HepG2 (cell line): ENCODE results near the gene SNAP25. TPM values are rescaled to one million over a fixed set of nuclear protein-coding genes. Genes with fewer than 3 reads are reported as not detected.

Experiments used
- ATAC-seq: fragments of 200-7000 bp; cut with Tn5 transposase; 3 replicates; pipeline ENCODE4 v1.9.1; 2020; ENCODE audit warnings: mild to moderate bottlenecking, moderate library complexity
- BruUV-seq: library from RNA; stranded (reverse); fragments of 400-500 nt; replicated peaks from 2 replicates; lab custom pipeline; 2021; lab: Mats Ljungman, UMichigan
- CTCF ChIA-PET: fragments of 300-600 bp; formaldehyde crosslinking; extraction: SDS; loops from one replicate; lab custom pipeline; 2021; ENCODE audit warnings: low total read pairs, inconsistent platforms, low intra/inter-chr PET ratio; lab: Yijun Ruan, JAX
- POLR2A ChIA-PET: fragments of 350-600 bp; sonication (Branson Sonifier 250); formaldehyde crosslinking; loops from one replicate; lab custom pipeline; 2020; ENCODE audit warnings: antibody characterized with exemption, inconsistent platforms; lab: Yijun Ruan, JAX
- DNase-seq: peaks from one replicate; pipeline ENCODE4 v3.0.0-alpha.2; 2015; ENCODE audit warnings: low spot score
- FAIRE-seq: peaks from 3 replicates; lab custom pipeline; 2011; peaks lifted over from hg19 to GRCh38; lab: Jason Lieb, UNC
- H2AFZ ChIP-seq: one replicate; pipeline ENCODE4 v1.6.1; 2011; ENCODE audit warnings: low read length, inconsistent platforms
- H3K27ac ChIP-seq: fragments of 300-600 bp; 3 replicates; pipeline ENCODE4 v1.8.0; 2011; ENCODE audit warnings: mixed run types, mild to moderate bottlenecking, mixed read lengths, low read length, inconsistent platforms; ENCODE audit not compliant: insufficient read depth; ENCODE audit errors: extremely low read length
- H3K27me3 ChIP-seq, 2 experiments: fragments of 200-600 bp in 1 of 2; 2 replicates in 1 of 2; 3 replicates in 1 of 2; pipeline versions ENCODE4 v1.6.0 to v1.8.0; 2011; ENCODE audit warnings: low read length in 2 of 2, mild to moderate bottlenecking in 2 of 2, moderate library complexity in 2 of 2, inconsistent platforms in 1 of 2; ENCODE audit not compliant: insufficient read depth in 2 of 2, control insufficient read depth in 1 of 2
- H3K36me3 ChIP-seq, 2 experiments: fragments of 200-600 bp in 1 of 2; replicated peaks in 1 of 2; 2 replicates in 1 of 2; 3 replicates in 1 of 2; pipeline versions ENCODE4 v1.5.1 to v1.8.0; 2011; ENCODE audit warnings: low read length in 2 of 2, inconsistent platforms in 1 of 2; ENCODE audit not compliant: insufficient read depth in 2 of 2, control insufficient read depth in 1 of 2
- H3K4me1 ChIP-seq: 2 replicates; pipeline ENCODE4 v1.5.1; 2012; ENCODE audit warnings: low read length, inconsistent platforms; ENCODE audit not compliant: insufficient read depth
- H3K4me2 ChIP-seq: 2 replicates; pipeline ENCODE4 v1.6.0; 2011; ENCODE audit warnings: low read depth, low read length, inconsistent platforms
- H3K4me3 ChIP-seq, 3 experiments: fragments of 200-600 bp in 1 of 3; sonication (generic), shearing (Covaris generic) in 1 of 3; replicated peaks in 1 of 3; 2 replicates each; pipeline ENCODE4 v1.5.1; 2011 to 2016; ENCODE audit warnings: low read length in 3 of 3, inconsistent platforms in 2 of 3, low read depth in 2 of 3, mild to moderate bottlenecking in 2 of 3, control low read depth in 1 of 3, mixed read lengths in 1 of 3; ENCODE audit not compliant: insufficient read depth in 1 of 3
- H3K79me2 ChIP-seq: one replicate; pipeline ENCODE4 v1.6.1; 2011; ENCODE audit warnings: low read length, inconsistent platforms; ENCODE audit not compliant: insufficient read depth
- H3K9ac ChIP-seq: 2 replicates; pipeline ENCODE4 v1.6.0; 2011; ENCODE audit warnings: mild to moderate bottlenecking, low read depth, low read length, inconsistent platforms; ENCODE audit not compliant: insufficient read depth
- H3K9me3 ChIP-seq: 2 replicates; pipeline ENCODE4 v1.5.1; 2012; ENCODE audit warnings: mild to moderate bottlenecking, low read length
- H4K20me1 ChIP-seq: 2 replicates; pipeline ENCODE4 v1.6.0; 2011; ENCODE audit warnings: inconsistent platforms, mild to moderate bottlenecking, low read length, moderate library complexity; ENCODE audit not compliant: insufficient read depth
- ATF7-NPFF ChIP-seq: sonication (generic); formaldehyde crosslinking; IDR thresholded peaks from 2 replicates; pipeline ENCODE4 v1.8.1; 2023; ENCODE audit warnings: mild to moderate bottlenecking, low read depth, missing genetic modification reagents, moderate library complexity
- FOXA1 ChIP-seq, 2 experiments: fragments of 450-650 bp in 1 of 2; sonication (generic) in 1 of 2; formaldehyde crosslinking in 1 of 2; IDR thresholded peaks; 2 replicates each; pipeline versions ENCODE4 v1.4.0 to v1.6.1; 2016 to 2020; ENCODE audit warnings: missing genetic modification reagents in 1 of 2
- HES4 ChIP-seq: sonication (generic); formaldehyde crosslinking; IDR thresholded peaks from 2 replicates; pipeline ENCODE4 v1.9.0; 2021; ENCODE audit warnings: mild to moderate bottlenecking, missing genetic modification reagents, borderline replicate concordance
- MIXL1 ChIP-seq: IDR thresholded peaks from 2 replicates; pipeline ENCODE4 v1.6.1; 2016
- PHF5A ChIP-seq: IDR thresholded peaks from one replicate; pipeline ENCODE4 v1.6.1; 2018; ENCODE audit warnings: low read depth, missing genetic modification reagents; ENCODE audit not compliant: unreplicated experiment
- PITX1 ChIP-seq: sonication (generic); formaldehyde crosslinking; IDR thresholded peaks from 2 replicates; pipeline ENCODE4 v1.5.1; 2020; ENCODE audit warnings: mild to moderate bottlenecking, missing genetic modification reagents
- REXO4 ChIP-seq: sonication (generic); formaldehyde crosslinking; IDR thresholded peaks from 2 replicates; pipeline ENCODE4 v1.8.0; 2022; ENCODE audit warnings: missing genetic modification reagents, mild to moderate bottlenecking, borderline replicate concordance
- RXRA ChIP-seq: sonication (generic); formaldehyde crosslinking; IDR thresholded peaks from 2 replicates; pipeline ENCODE4 v1.5.1; 2020; ENCODE audit warnings: missing genetic modification reagents
- SALL1 ChIP-seq: sonication (generic); formaldehyde crosslinking; IDR thresholded peaks from 2 replicates; pipeline ENCODE4 v1.8.0; 2022; ENCODE audit warnings: mild to moderate bottlenecking, missing genetic modification reagents
- SP140L ChIP-seq: sonication (generic); formaldehyde crosslinking; IDR thresholded peaks from 2 replicates; pipeline ENCODE4 v1.4.0; 2020; ENCODE audit warnings: missing genetic modification reagents, borderline replicate concordance
- SP5 ChIP-seq: IDR thresholded peaks from 2 replicates; pipeline ENCODE4 v1.6.1; 2016; ENCODE audit warnings: low read depth, borderline replicate concordance
- YEATS2 ChIP-seq: sonication (generic); formaldehyde crosslinking; IDR thresholded peaks from 2 replicates; pipeline ENCODE4 v1.4.0; 2020; ENCODE audit warnings: missing genetic modification reagents, borderline replicate concordance
- ZNF143 ChIP-seq: sonication (generic); formaldehyde crosslinking; IDR thresholded peaks from 2 replicates; pipeline ENCODE4 v1.4.0; 2020; ENCODE audit warnings: missing genetic modification reagents
- ZNF263 ChIP-seq: sonication (generic); formaldehyde crosslinking; IDR thresholded peaks from 2 replicates; pipeline ENCODE4 v1.4.0; 2020; ENCODE audit warnings: missing genetic modification reagents
- ZNF329 ChIP-seq: sonication (generic); formaldehyde crosslinking; IDR thresholded peaks from 2 replicates; pipeline ENCODE4 v1.9.0; 2021; ENCODE audit warnings: low read depth, mild to moderate bottlenecking, missing genetic modification reagents
- ZNF34 ChIP-seq: sonication (generic); formaldehyde crosslinking; IDR thresholded peaks from 2 replicates; pipeline ENCODE4 v1.4.0; 2020; ENCODE audit warnings: mild to moderate bottlenecking, missing genetic modification reagents, borderline replicate concordance
- ZNF460 ChIP-seq: sonication (generic); formaldehyde crosslinking; IDR thresholded peaks from 2 replicates; pipeline ENCODE4 v1.5.1; 2020; ENCODE audit warnings: missing genetic modification reagents, mild to moderate bottlenecking, borderline replicate concordance
- ZNF562 ChIP-seq: sonication (generic); formaldehyde crosslinking; IDR thresholded peaks from 2 replicates; pipeline ENCODE4 v1.8.0; 2022; ENCODE audit warnings: missing genetic modification reagents, borderline replicate concordance
- in situ Hi-C: cut with HindIII; loops from 2 replicates; pipeline ENCODE4 v1.10.0; 2017; ENCODE audit warnings: low pct_unique_long_range_greater_than_20kb; ENCODE audit not compliant: extremely low pct_ligation_motif_present
- intact Hi-C: fragments of 100-400 bp; cut with micrococcal nuclease; formaldehyde crosslinking; loops from one replicate; pipeline ENCODE4 v1.10.0; 2022; ENCODE audit not compliant: unreplicated experiment
- polyA plus RNA-seq, 8 experiments: library from polyadenylated mRNA; depleted of rRNA in 3 of 8; stranded (reverse) in 7 of 8; unstranded in 1 of 8; fragments of >200 nt; fragmentation: Illumina TruSeq in 4 of 8; extraction: Trizol in 4 of 8; gene quantifications; 2 replicates each; pipeline versions ENCODE4 v1.2.1 to v1.2.3, GENCODE V29; 2011 to 2016; ENCODE audit warnings: low read depth in 4 of 8, missing spikeins in 1 of 8, mixed read lengths in 1 of 8; ENCODE audit not compliant: insufficient read depth in 1 of 8
- total RNA-seq, 5 experiments: library from RNA; depleted of rRNA; stranded (reverse); fragments of >200 nt; fragmentation: Illumina TruSeq; extraction: Trizol; gene quantifications; 2 replicates each; pipeline ENCODE4 v1.2.3, GENCODE V29; 2016; ENCODE audit warnings: low read depth in 1 of 5
- TF ChIP-seq, protein P1 (sequence below): sonication (generic); formaldehyde crosslinking; IDR thresholded peaks from 2 replicates; pipeline ENCODE4 v1.8.0; 2022; ENCODE audit warnings: mild to moderate bottlenecking, missing genetic modification reagents, borderline replicate concordance

Gene SNAP25
- total and polyA plus RNA-seq, 2 of the 13 experiments (the other 11 are each of a cell fraction or from before 2014, with no cell fraction given), result not detected

DNA sequence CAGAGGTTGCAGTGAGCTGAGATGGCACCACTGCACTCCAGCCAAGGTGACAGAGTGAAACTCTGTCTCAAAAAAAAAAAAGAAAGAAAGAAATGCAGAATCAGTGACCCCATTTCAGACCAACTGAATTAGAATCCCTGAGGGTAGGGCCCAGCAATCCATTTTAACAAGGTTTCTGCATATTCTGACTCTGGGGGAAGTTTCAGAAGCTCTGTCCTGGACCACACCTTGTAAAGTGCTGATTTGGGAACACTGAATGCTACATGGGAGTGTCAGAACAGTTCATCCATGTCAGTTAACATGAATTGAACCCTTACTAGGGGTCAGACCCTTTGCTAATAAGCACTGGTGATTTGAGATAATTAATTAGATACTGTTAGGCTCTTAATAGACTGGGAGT is 52.0 kb downstream of the SNAP25 start:
- no peak overlapping the region for H3K4me2 ChIP-seq
- no peaks in the 10 kb centered on the region for H3K9me3 ChIP-seq
- H4K20me1 ChIP-seq, result no peaks in the 10 kb centered on the region
- CTCF ChIA-PET, result no interaction called here
- H3K9ac ChIP-seq, result no peak overlapping the region
- no peaks in the 10 kb centered on the region; a peak in 1 of 5 replicates for H3K27me3 ChIP-seq
- H2AFZ ChIP-seq, result no peak overlapping the region
- H3K36me3 ChIP-seq, result no peaks in the 10 kb centered on the region
- in situ Hi-C loops, result no loop called here
- ATAC-seq (no peak), FAIRE-seq (no peak), DNase-seq (no peak)
- no peaks in the 10 kb centered on the region for H3K4me1 ChIP-seq
- POLR2A ChIA-PET, result no interaction called here
- intact Hi-C loops, result no loop called here
- no TSS peak for BruUV-seq
- H3K79me2 ChIP-seq, result no peaks in the 10 kb centered on the region
- no peak overlapping the region for H3K27ac ChIP-seq
- TF ChIP-seq, protein P1, sequence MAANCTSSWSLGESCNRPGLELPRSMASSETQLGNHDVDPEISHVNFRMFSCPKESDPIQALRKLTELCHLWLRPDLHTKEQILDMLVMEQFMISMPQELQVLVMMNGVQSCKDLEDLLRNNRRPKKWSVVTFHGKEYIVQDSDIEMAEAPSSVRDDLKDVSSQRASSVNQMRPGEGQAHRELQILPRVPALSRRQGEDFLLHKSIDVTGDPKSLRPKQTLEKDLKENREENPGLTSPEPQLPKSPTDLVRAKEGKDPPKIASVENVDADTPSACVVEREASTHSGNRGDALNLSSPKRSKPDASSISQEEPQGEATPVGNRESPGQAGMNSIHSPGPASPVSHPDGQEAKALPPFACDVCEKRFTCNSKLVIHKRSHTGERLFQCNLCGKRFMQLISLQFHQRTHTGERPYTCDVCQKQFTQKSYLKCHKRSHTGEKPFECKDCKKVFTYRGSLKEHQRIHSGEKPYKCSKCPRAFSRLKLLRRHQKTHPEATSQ (CRISPR knock-in tag), result no peak
- no peak for TF ChIP-seq ZNF143 (CRISPR knock-in tag)
- no peak for TF ChIP-seq ZNF263
- TF ChIP-seq ZNF460 (CRISPR knock-in tag), result no peak
- no peak for TF ChIP-seq FOXA1 (IDR thresholded peaks at IDR 0.05)
- no peak for TF ChIP-seq FOXA1 (CRISPR knock-in tag; IDR thresholded peaks at IDR 0.05)
- no peak for TF ChIP-seq ATF7-NPFF (CRISPR knock-in tag)
- no peak for TF ChIP-seq SALL1
- TF ChIP-seq REXO4, result no peak
- TF ChIP-seq ZNF562 (CRISPR knock-in tag), result no peak
- no peak for TF ChIP-seq YEATS2 (CRISPR knock-in tag)
- TF ChIP-seq MIXL1 (CRISPR knock-in tag), result no peak
- no peak for TF ChIP-seq HES4 (CRISPR knock-in tag)
- TF ChIP-seq PITX1 (CRISPR knock-in tag), result no peak
- no peak for TF ChIP-seq RXRA
- TF ChIP-seq ZNF34 (CRISPR knock-in tag), result no peak
- no peak for TF ChIP-seq SP5 (CRISPR knock-in tag)
- TF ChIP-seq PHF5A, result no peak
- TF ChIP-seq SP140L (CRISPR knock-in tag), result no peak
- TF ChIP-seq ZNF329 (CRISPR knock-in tag), result no peak
- no peak overlapping the region for H3K4me3 ChIP-seq
